HepG2 (cell line): Measurements from ENCODE around the gene OXLD1. TPM values are rescaled to one million over a fixed set of nuclear protein-coding genes. Genes with fewer than 3 reads are reported as not detected.
A peak's percentile ranks its signal among the peaks of the same experiment; 100 is the strongest.

Source experiments
- DNMT1 ChIP-seq: sonication (generic); formaldehyde crosslinking; IDR thresholded peaks from 2 replicates; pipeline ENCODE4 v1.5.1; 2020; ENCODE audit warnings: mild to moderate bottlenecking, missing genetic modification reagents
- GABPA ChIP-seq, 2 experiments: IDR thresholded peaks; 2 replicates each; pipeline ENCODE4 v1.6.1; 2011 to 2016; ENCODE audit warnings: low read depth in 2 of 2, low read length in 1 of 2, missing biosample characterization in 1 of 2, missing genetic modification characterization in 1 of 2
- KAT8 ChIP-seq: IDR thresholded peaks from 2 replicates; pipeline ENCODE4 v1.6.1; 2016; ENCODE audit warnings: missing genetic modification reagents, missing compliant biosample characterization
- MAFK ChIP-seq, 2 experiments: IDR thresholded peaks in 1 of 2; conservative IDR thresholded peaks in 1 of 2; 2 replicates each; pipeline ENCODE4 v1.6.1; 2011; ENCODE audit warnings: improper control_type of control experiment in 2 of 2, low read length in 2 of 2
- MIER2 ChIP-seq: IDR thresholded peaks from 2 replicates; pipeline ENCODE4 v1.6.1; 2016; ENCODE audit warnings: missing biosample characterization, missing genetic modification reagents
- PAF1 ChIP-seq: IDR thresholded peaks from 2 replicates; pipeline ENCODE4 v1.6.1; 2016; ENCODE audit warnings: missing genetic modification reagents, missing compliant biosample characterization
- PCBP2 ChIP-seq: fragments of 200-400 bp; formaldehyde crosslinking; optimal IDR thresholded peaks from 2 replicates; pipeline ENCODE3; 2018; ENCODE audit warnings: low read length, low read depth; ENCODE audit not compliant: poor library complexity, severe bottlenecking
- SMAD9 ChIP-seq: sonication (generic); formaldehyde crosslinking; IDR thresholded peaks from 2 replicates; pipeline ENCODE4 v1.5.1; 2020; ENCODE audit warnings: mild to moderate bottlenecking, missing genetic modification reagents
- SOX13 ChIP-seq, 3 experiments: fragments of 450-650 bp in 1 of 3; sonication (generic) in 1 of 3; formaldehyde crosslinking in 1 of 3; IDR thresholded peaks in 2 of 3; conservative IDR thresholded peaks in 1 of 3; 2 replicates each; pipeline versions ENCODE4 v1.5.0 to v1.6.1; 2016 to 2020; ENCODE audit warnings: antibody characterized with exemption in 1 of 3, mild to moderate bottlenecking in 1 of 3, missing compliant biosample characterization in 1 of 3, missing genetic modification reagents in 1 of 3, moderate library complexity in 1 of 3
- SP1 ChIP-seq, 2 experiments: fragments of 450-650 bp in 1 of 2; sonication (generic) in 1 of 2; formaldehyde crosslinking in 1 of 2; IDR thresholded peaks; 2 replicates each; pipeline versions ENCODE4 v1.4.0 to v1.6.1; 2016 to 2020; ENCODE audit warnings: missing genetic modification reagents in 1 of 2
- SRSF9 ChIP-seq: fragments of 200-400 bp; formaldehyde crosslinking; IDR thresholded peaks from 2 replicates; pipeline ENCODE4 v1.6.1; 2018; ENCODE audit warnings: borderline replicate concordance, mild to moderate bottlenecking, low read depth, low read length; ENCODE audit not compliant: insufficient read depth, poor library complexity, severe bottlenecking
- TBX3 ChIP-seq: fragments of 450-650 bp; IDR thresholded peaks from 2 replicates; pipeline ENCODE4 v1.6.1; 2017; ENCODE audit warnings: antibody characterized with exemption, mild to moderate bottlenecking, inconsistent platforms, borderline replicate concordance
- TCF7L2 ChIP-seq: IDR thresholded peaks from 2 replicates; pipeline ENCODE4 v1.6.1; 2011; ENCODE audit warnings: mild to moderate bottlenecking, low read depth, low read length, moderate library complexity
- ZBTB7A ChIP-seq: sonication (generic); formaldehyde crosslinking; IDR thresholded peaks from 2 replicates; pipeline ENCODE4 v1.8.0; 2022; ENCODE audit warnings: mild to moderate bottlenecking, missing genetic modification reagents
- ZBTB8A ChIP-seq: sonication (generic); formaldehyde crosslinking; IDR thresholded peaks from 2 replicates; pipeline ENCODE4 v1.4.0; 2020; ENCODE audit warnings: mild to moderate bottlenecking, low read depth, missing genetic modification reagents, borderline replicate concordance
- ZFP62 ChIP-seq: sonication (generic); formaldehyde crosslinking; IDR thresholded peaks from 2 replicates; pipeline ENCODE4 v1.4.0; 2020; ENCODE audit warnings: missing genetic modification reagents
- ZNF484 ChIP-seq: sonication (generic); formaldehyde crosslinking; IDR thresholded peaks from 2 replicates; pipeline ENCODE4 v1.5.1; 2020; ENCODE audit warnings: mild to moderate bottlenecking, low read depth, missing genetic modification reagents, borderline replicate concordance
- ZNF563 ChIP-seq: sonication (generic); formaldehyde crosslinking; IDR thresholded peaks from 2 replicates; pipeline ENCODE4 v1.8.0; 2022; ENCODE audit warnings: mild to moderate bottlenecking, moderate library complexity, missing genetic modification reagents
- ZNF567 ChIP-seq: sonication (generic); formaldehyde crosslinking; IDR thresholded peaks from 2 replicates; pipeline ENCODE4 v1.8.1; 2023; ENCODE audit warnings: mild to moderate bottlenecking, missing genetic modification reagents, borderline replicate concordance
- ZNF780A ChIP-seq: sonication (generic); formaldehyde crosslinking; IDR thresholded peaks from 2 replicates; pipeline ENCODE4 v1.8.0; 2022; ENCODE audit warnings: mild to moderate bottlenecking, missing genetic modification reagents, moderate library complexity
- ZNF879 ChIP-seq: sonication (generic); formaldehyde crosslinking; IDR thresholded peaks from 2 replicates; pipeline ENCODE4 v1.8.1; 2023; ENCODE audit warnings: missing genetic modification reagents
- ZSCAN29 ChIP-seq: sonication (generic); formaldehyde crosslinking; conservative IDR thresholded peaks from 2 replicates; pipeline ENCODE4 v1.4.0; 2020; ENCODE audit warnings: mild to moderate bottlenecking, missing genetic modification reagents
- polyA plus RNA-seq, 8 experiments: library from polyadenylated mRNA; depleted of rRNA in 3 of 8; stranded (reverse) in 7 of 8; unstranded in 1 of 8; fragments of >200 nt; fragmentation: Illumina TruSeq in 4 of 8; extraction: Trizol in 4 of 8; gene quantifications; 2 replicates each; pipeline versions ENCODE4 v1.2.1 to v1.2.3, GENCODE V29; 2011 to 2016; ENCODE audit warnings: low read depth in 4 of 8, missing spikeins in 1 of 8, mixed read lengths in 1 of 8; ENCODE audit not compliant: insufficient read depth in 1 of 8
- total RNA-seq, 5 experiments: library from RNA; depleted of rRNA; stranded (reverse); fragments of >200 nt; fragmentation: Illumina TruSeq; extraction: Trizol; gene quantifications; 2 replicates each; pipeline ENCODE4 v1.2.3, GENCODE V29; 2016; ENCODE audit warnings: low read depth in 1 of 5
- TF ChIP-seq, protein P1 (sequence below): sonication (generic); formaldehyde crosslinking; IDR thresholded peaks from 2 replicates; pipeline ENCODE4 v1.5.0; 2020; ENCODE audit warnings: mild to moderate bottlenecking, missing genetic modification reagents
- TF ChIP-seq, protein P2 (sequence below): sonication (generic); formaldehyde crosslinking; IDR thresholded peaks from 2 replicates; pipeline ENCODE4 v1.4.0; 2020; ENCODE audit warnings: mild to moderate bottlenecking, missing genetic modification reagents

Gene OXLD1
- total and polyA plus RNA-seq, 2 of the 13 experiments (the other 11 are each of a cell fraction or from before 2014, with no cell fraction given): 27.1 to 37.5 TPM

DNA sequence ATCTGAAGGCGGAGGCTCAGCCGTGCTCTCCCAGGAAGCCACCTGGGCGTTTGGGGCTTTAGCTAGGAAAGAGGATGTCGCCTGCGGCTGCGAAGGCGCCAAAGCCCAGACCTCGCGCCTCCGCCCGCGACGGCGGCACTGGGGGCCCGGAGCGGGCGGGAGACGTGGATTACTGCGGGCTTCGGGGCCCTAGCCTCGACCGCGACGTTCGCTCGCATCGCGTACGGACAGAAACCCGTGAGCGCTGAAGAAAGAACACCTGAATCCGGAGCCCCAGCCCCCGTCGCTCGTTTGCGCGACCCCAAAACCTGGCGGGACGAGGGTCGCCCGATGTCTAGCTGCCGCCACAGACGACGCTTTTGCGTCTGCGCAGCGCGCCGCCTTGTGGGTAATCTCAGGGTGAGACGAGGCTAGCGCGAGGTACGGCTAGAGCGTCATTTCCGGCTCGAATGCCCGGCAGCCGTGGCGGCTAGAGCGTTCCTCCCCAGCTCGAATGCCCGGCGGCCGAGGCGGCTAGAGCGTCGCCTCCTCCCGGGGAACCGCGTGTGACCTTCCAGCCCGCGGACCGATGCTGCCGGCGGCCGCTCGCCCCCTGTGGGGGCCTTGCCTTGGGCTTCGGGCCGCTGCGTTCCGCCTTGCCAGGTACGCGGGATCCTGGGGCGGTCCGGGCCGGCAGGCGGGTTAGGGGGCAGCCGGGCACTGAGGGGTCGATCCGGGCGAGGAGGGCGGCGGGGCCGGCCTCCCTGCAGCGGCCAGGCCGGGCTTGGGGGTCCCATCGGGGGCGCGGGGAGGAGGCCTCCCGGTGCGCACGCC lies 36.7 kb upstream of the OXLD1 start, which contains the start of gene MRPL12 (continued):
- TF ChIP-seq, protein P1, sequence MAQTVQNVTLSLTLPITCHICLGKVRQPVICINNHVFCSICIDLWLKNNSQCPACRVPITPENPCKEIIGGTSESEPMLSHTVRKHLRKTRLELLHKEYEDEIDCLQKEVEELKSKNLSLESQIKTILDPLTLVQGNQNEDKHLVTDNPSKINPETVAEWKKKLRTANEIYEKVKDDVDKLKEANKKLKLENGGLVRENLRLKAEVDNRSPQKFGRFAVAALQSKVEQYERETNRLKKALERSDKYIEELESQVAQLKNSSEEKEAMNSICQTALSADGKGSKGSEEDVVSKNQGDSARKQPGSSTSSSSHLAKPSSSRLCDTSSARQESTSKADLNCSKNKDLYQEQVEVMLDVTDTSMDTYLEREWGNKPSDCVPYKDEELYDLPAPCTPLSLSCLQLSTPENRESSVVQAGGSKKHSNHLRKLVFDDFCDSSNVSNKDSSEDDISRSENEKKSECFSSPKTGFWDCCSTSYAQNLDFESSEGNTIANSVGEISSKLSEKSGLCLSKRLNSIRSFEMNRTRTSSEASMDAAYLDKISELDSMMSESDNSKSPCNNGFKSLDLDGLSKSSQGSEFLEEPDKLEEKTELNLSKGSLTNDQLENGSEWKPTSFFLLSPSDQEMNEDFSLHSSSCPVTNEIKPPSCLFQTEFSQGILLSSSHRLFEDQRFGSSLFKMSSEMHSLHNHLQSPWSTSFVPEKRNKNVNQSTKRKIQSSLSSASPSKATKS (CRISPR knock-in tag): no peak
- peak; percentile 70; the same call in 1 of the 2 replicates for TF ChIP-seq ZFP62 (CRISPR knock-in tag)
- TF ChIP-seq ZSCAN29 (CRISPR knock-in tag): peak; percentile 53; the same call in 1 of the 2 replicates
- no peak for TF ChIP-seq PCBP2
- TF ChIP-seq ZNF567 (CRISPR knock-in tag): no peak
- TF ChIP-seq SOX13 (IDR thresholded peaks at IDR 0.05): 0 out of 2 replicates have a peak, but pooled peaks have one; percentile 16
- TF ChIP-seq SOX13 (CRISPR knock-in tag; conservative IDR thresholded peaks at IDR 0.05 in 1 of 2, IDR thresholded peaks at IDR 0.05 in 1 of 2): peak in 1 of 2 experiments; percentile 72; a peak in 2 of 4 replicates
- no peak for TF ChIP-seq TBX3
- TF ChIP-seq DNMT1: peak; percentile 83
- TF ChIP-seq, protein P2, sequence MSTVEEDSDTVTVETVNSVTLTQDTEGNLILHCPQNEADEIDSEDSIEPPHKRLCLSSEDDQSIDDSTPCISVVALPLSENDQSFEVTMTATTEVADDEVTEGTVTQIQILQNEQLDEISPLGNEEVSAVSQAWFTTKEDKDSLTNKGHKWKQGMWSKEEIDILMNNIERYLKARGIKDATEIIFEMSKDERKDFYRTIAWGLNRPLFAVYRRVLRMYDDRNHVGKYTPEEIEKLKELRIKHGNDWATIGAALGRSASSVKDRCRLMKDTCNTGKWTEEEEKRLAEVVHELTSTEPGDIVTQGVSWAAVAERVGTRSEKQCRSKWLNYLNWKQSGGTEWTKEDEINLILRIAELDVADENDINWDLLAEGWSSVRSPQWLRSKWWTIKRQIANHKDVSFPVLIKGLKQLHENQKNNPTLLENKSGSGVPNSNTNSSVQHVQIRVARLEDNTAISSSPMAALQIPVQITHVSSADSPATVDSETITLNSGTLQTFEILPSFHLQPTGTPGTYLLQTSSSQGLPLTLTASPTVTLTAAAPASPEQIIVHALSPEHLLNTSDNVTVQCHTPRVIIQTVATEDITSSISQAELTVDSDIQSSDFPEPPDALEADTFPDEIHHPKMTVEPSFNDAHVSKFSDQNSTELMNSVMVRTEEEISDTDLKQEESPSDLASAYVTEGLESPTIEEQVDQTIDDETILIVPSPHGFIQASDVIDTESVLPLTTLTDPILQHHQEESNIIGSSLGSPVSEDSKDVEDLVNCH (CRISPR knock-in tag): no peak
- TF ChIP-seq SMAD9 (CRISPR knock-in tag): 0 out of 2 replicates have a peak, but pooled peaks have one; percentile 10
- TF ChIP-seq ZNF879 (CRISPR knock-in tag): no peak
- no peak for TF ChIP-seq TCF7L2
- no peak for TF ChIP-seq ZBTB8A (CRISPR knock-in tag)
- TF ChIP-seq SRSF9: no peak
- TF ChIP-seq MAFK (conservative IDR thresholded peaks at IDR 0.05 in 1 of 2, IDR thresholded peaks at IDR 0.05 in 1 of 2; ENCODE audit: low read length in 2 of 2): no peak
- no peak for TF ChIP-seq SP1 (IDR thresholded peaks at IDR 0.05)
- peak; percentile 69 for TF ChIP-seq SP1 (CRISPR knock-in tag; IDR thresholded peaks at IDR 0.05)
- TF ChIP-seq GABPA (IDR thresholded peaks at IDR 0.05; ENCODE audit: low read depth, low read length): no peak
- peak; percentile 94 for TF ChIP-seq GABPA (CRISPR knock-in tag; IDR thresholded peaks at IDR 0.05; ENCODE audit: low read depth)
- TF ChIP-seq ZBTB7A (CRISPR knock-in tag): peak; percentile 91
- no peak for TF ChIP-seq PAF1
- TF ChIP-seq ZNF780A (CRISPR knock-in tag): peak; percentile 82
- TF ChIP-seq ZNF484 (CRISPR knock-in tag): no peak
- peak; percentile 99 for TF ChIP-seq KAT8 (CRISPR knock-in tag)
- TF ChIP-seq ZNF563 (CRISPR knock-in tag): peak; percentile 92
- peak; percentile 80; the same call in 1 of the 2 replicates for TF ChIP-seq MIER2 (CRISPR knock-in tag)
